SK-N-SH treated with all-trans-retinoic acid at 6 μM for 48 hours (cell line): ENCODE measurements around the gene EHBP1.

Experiments used
- ATAC-seq: fragments of 200-7000 bp; cut with Tn5 transposase; 3 replicates; pipeline ENCODE4 v1.9.1; 2020; ENCODE audit warnings: mild to moderate bottlenecking, moderate library complexity
- ARNTL ChIP-seq: fragments of 450-650 bp; formaldehyde crosslinking; IDR thresholded peaks from 2 replicates; pipeline ENCODE4 v1.5.0; 2020; ENCODE audit warnings: low read depth, mild to moderate bottlenecking, moderate library complexity, borderline replicate concordance
- BACH2 ChIP-seq: fragments of 250-450 bp; sonication (Bioruptor Pico); IDR thresholded peaks from 2 replicates; pipeline ENCODE4 v1.9.0; 2021; ENCODE audit warnings: mild to moderate bottlenecking, borderline replicate concordance
- CREB5 ChIP-seq: fragments of 250-450 bp; sonication (Bioruptor Pico); IDR thresholded peaks from 2 replicates; pipeline ENCODE4 v1.5.1; 2020; ENCODE audit warnings: low read depth, mild to moderate bottlenecking, moderate library complexity
- CSDC2 ChIP-seq: fragments of 250-450 bp; sonication (Bioruptor Pico); IDR thresholded peaks from 2 replicates; pipeline ENCODE4 v1.5.0; 2020; ENCODE audit warnings: mild to moderate bottlenecking, moderate library complexity
- GLIS3 ChIP-seq: fragments of 250-450 bp; sonication (Bioruptor Pico); IDR thresholded peaks from 2 replicates; pipeline ENCODE4 v1.5.0; 2020; ENCODE audit warnings: mild to moderate bottlenecking, moderate library complexity
- OSR1 ChIP-seq: fragments of 250-450 bp; sonication (Bioruptor Pico); IDR thresholded peaks from 2 replicates; pipeline ENCODE4 v1.8.0; 2022; ENCODE audit warnings: moderate library complexity, mild to moderate bottlenecking, inconsistent platforms
- PATZ1 ChIP-seq: fragments of 250-450 bp; sonication (Bioruptor Pico); IDR thresholded peaks from 2 replicates; pipeline ENCODE4 v1.8.0; 2020; ENCODE audit warnings: mild to moderate bottlenecking, moderate library complexity, borderline replicate concordance
- POU6F1 ChIP-seq: fragments of 250-450 bp; sonication (Bioruptor Pico); IDR thresholded peaks from 2 replicates; pipeline ENCODE4 v1.8.0; 2021; ENCODE audit warnings: low read depth, mild to moderate bottlenecking, moderate library complexity, borderline replicate concordance
- PPARA ChIP-seq: fragments of 250-450 bp; sonication (Bioruptor Pico); IDR thresholded peaks from 2 replicates; pipeline ENCODE4 v1.5.0; 2020; ENCODE audit warnings: mild to moderate bottlenecking, borderline replicate concordance
- RARB ChIP-seq: fragments of 250-450 bp; sonication (Bioruptor Pico); IDR thresholded peaks from 2 replicates; pipeline ENCODE4 v1.8.0; 2021; ENCODE audit warnings: mild to moderate bottlenecking, moderate library complexity
- SNAI2 ChIP-seq: fragments of 250-450 bp; sonication (Bioruptor Pico); IDR thresholded peaks from 2 replicates; pipeline ENCODE4 v1.5.0; 2020; ENCODE audit warnings: mild to moderate bottlenecking, moderate library complexity
- TCF4 ChIP-seq: fragments of 250-450 bp; sonication (Bioruptor Pico); IDR thresholded peaks from 2 replicates; pipeline ENCODE4 v1.8.0; 2021; ENCODE audit warnings: mild to moderate bottlenecking, moderate library complexity, borderline replicate concordance
- TOX ChIP-seq: fragments of 250-450 bp; sonication (Bioruptor Pico); IDR thresholded peaks from 2 replicates; pipeline ENCODE4 v1.8.0; 2021; ENCODE audit warnings: mild to moderate bottlenecking, moderate library complexity, borderline replicate concordance
- TSHZ2 ChIP-seq: fragments of 250-450 bp; sonication (Bioruptor Pico); IDR thresholded peaks from 2 replicates; pipeline ENCODE4 v1.5.0; 2020; ENCODE audit warnings: mild to moderate bottlenecking, moderate library complexity
- ZC3H10 ChIP-seq: fragments of 250-450 bp; sonication (Bioruptor Pico); IDR thresholded peaks from 2 replicates; pipeline ENCODE4 v1.5.1; 2021; ENCODE audit warnings: mild to moderate bottlenecking, moderate library complexity
- ZFP3 ChIP-seq: fragments of 250-450 bp; sonication (Bioruptor Pico); IDR thresholded peaks from 2 replicates; pipeline ENCODE4 v1.5.0; 2020; ENCODE audit warnings: mild to moderate bottlenecking, moderate library complexity
- ZFP30 ChIP-seq: fragments of 450-650 bp; formaldehyde crosslinking; IDR thresholded peaks from 2 replicates; pipeline ENCODE4 v1.5.0; 2022; ENCODE audit warnings: mild to moderate bottlenecking, moderate library complexity
- ZNF565 ChIP-seq: fragments of 450-650 bp; formaldehyde crosslinking; conservative IDR thresholded peaks from 2 replicates; pipeline ENCODE4 v1.5.0; 2020; ENCODE audit warnings: low read depth, mild to moderate bottlenecking, moderate library complexity
- ZNF70 ChIP-seq: fragments of 450-650 bp; formaldehyde crosslinking; IDR thresholded peaks from 2 replicates; pipeline ENCODE4 v1.5.0; 2020; ENCODE audit warnings: mild to moderate bottlenecking, moderate library complexity
- ZNF8 ChIP-seq: fragments of 450-650 bp; formaldehyde crosslinking; IDR thresholded peaks from 2 replicates; pipeline ENCODE4 v1.5.0; 2020; ENCODE audit warnings: mild to moderate bottlenecking, moderate library complexity

Gene EHBP1

GRCh38 chr2:63027220-63027619 is 321.7 kb downstream of the EHBP1 start:
- ATAC-seq, result no peak
- TF ChIP-seq RARB (CRISPR knock-in tag) (no peak), ZNF8 (CRISPR knock-in tag) (no peak), ZC3H10 (no peak), ZFP30 (no peak), GLIS3 (no peak), CREB5 (CRISPR knock-in tag) (no peak), POU6F1 (CRISPR knock-in tag) (no peak), TCF4 (no peak), ZNF565 (CRISPR knock-in tag) (no peak), SNAI2 (CRISPR knock-in tag) (no peak)

GRCh38 chr2:63029058-63029457 is 323.5 kb downstream of the EHBP1 start:
- TF ChIP-seq TOX (CRISPR knock-in tag) (no peak), ARNTL (CRISPR knock-in tag) (no peak), ZFP3 (no peak), PPARA (CRISPR knock-in tag) (no peak), ZNF70 (CRISPR knock-in tag) (no peak), CREB5 (CRISPR knock-in tag) (no peak), TSHZ2 (CRISPR knock-in tag) (no peak), CSDC2 (CRISPR knock-in tag) (no peak)
- TF ChIP-seq, all 23 proteins: peak for 0
- no peak for ATAC-seq

- ATAC-seq, result no peak
- no peak for TF ChIP-seq CREB5 (CRISPR knock-in tag)
- no peak for TF ChIP-seq TOX (CRISPR knock-in tag)
- no peak for TF ChIP-seq BACH2 (CRISPR knock-in tag)
- no peak for TF ChIP-seq SNAI2 (CRISPR knock-in tag)
- TF ChIP-seq ZC3H10, result no peak
- TF ChIP-seq RARB (CRISPR knock-in tag), result no peak
- TF ChIP-seq, all 23 proteins: peak for 0
Measured at GRCh38 chr2:63034526-63034925, 329.0 kb downstream of the EHBP1 start.

- TF ChIP-seq ZC3H10, result no peak
- TF ChIP-seq OSR1, result no peak
- no peak for TF ChIP-seq ZFP3
- TF ChIP-seq TCF4, result no peak
- TF ChIP-seq ZFP30, result no peak
- TF ChIP-seq PPARA (CRISPR knock-in tag), result no peak
- TF ChIP-seq PATZ1, result no peak
- no peak for TF ChIP-seq ZNF565 (CRISPR knock-in tag)
- TF ChIP-seq ARNTL (CRISPR knock-in tag), result no peak
- ATAC-seq, result no peak
Measured at GRCh38 chr2:63035169-63035568, 329.7 kb downstream of the EHBP1 start.
